ENCODE data around the gene MDK. TPM values are rescaled to one million over a fixed set of nuclear protein-coding genes. Genes with fewer than 3 reads are reported as not detected.

MDK gene
- total RNA-seq, 1 donor from 2014 or later = 604 TPM

DNA sequence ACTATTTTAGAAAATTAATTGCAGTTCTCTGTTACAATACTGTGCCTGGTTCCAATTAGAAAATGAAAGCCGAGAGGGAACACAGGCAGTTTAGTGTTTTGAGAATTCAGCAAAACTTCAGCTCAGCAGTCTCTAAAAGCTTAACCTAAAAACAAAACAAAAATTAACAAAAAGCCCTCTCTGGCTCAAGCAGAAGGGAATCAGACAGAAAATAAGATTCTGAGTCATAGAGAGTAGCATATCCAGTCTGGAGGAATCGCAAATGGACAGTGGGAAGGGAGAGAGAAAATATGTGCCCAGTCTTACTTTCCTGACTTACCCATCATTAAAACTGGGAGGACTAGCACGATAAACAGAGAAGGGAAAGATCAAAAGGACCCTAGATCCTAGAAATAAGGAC is 48.2 kb downstream of the MDK start:
- DNase-seq (ENCODE audit: low read depth) = no peak
- H3K4me3 ChIP-seq (ENCODE audit: low read depth, low read length) = no peak overlapping the region
- TF ChIP-seq, protein P1, sequence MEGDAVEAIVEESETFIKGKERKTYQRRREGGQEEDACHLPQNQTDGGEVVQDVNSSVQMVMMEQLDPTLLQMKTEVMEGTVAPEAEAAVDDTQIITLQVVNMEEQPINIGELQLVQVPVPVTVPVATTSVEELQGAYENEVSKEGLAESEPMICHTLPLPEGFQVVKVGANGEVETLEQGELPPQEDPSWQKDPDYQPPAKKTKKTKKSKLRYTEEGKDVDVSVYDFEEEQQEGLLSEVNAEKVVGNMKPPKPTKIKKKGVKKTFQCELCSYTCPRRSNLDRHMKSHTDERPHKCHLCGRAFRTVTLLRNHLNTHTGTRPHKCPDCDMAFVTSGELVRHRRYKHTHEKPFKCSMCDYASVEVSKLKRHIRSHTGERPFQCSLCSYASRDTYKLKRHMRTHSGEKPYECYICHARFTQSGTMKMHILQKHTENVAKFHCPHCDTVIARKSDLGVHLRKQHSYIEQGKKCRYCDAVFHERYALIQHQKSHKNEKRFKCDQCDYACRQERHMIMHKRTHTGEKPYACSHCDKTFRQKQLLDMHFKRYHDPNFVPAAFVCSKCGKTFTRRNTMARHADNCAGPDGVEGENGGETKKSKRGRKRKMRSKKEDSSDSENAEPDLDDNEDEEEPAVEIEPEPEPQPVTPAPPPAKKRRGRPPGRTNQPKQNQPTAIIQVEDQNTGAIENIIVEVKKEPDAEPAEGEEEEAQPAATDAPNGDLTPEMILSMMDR (conservative IDR thresholded peaks at IDR 0.05; ENCODE audit: low read depth, low read length) = no peak

DNA sequence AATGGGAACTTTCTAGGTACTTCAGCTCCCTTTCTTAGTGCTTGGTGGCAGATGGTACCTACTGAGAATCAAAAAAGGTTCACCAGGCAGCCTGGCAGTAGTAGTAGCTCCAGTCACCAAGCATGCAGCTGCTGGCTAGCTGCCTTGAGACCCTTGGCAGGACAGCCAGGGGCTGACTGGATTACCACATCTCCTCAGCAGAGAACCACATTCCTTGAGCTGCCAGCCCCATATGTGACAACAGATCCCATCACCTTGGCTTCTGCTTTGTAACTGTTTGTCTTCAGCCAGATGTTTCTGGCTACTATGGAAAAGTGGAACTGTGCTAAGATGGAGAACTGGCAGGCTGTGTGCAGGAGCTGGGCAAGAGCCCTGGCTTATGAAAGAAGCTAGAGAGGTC is 49.7 kb downstream of the MDK start:
- no peak overlapping the region for H3K4me3 ChIP-seq (ENCODE audit: low read depth, low read length)
- DNase-seq (ENCODE audit: low read depth) = no peak
- TF ChIP-seq, protein P1 (conservative IDR thresholded peaks at IDR 0.05; ENCODE audit: low read depth, low read length) = no peak

Other genes with a start within 250 kb of the MDK start
- 0.29 and 2.4 TPM in 2 replicates for gene CREB3L1, start 104.0 kb upstream of the MDK start, total RNA-seq
- gene DGKZ, start 34.2 kb upstream of the MDK start, total RNA-seq = 41.1 and 82.2 TPM in 2 replicates
- not detected in 2 replicates for gene CHRM4, start 10.1 kb downstream of the MDK start, total RNA-seq
- gene AMBRA1, start 212.4 kb downstream of the MDK start, total RNA-seq = 15.3 and 21.0 TPM in 2 replicates
- gene HARBI1, start 235.6 kb downstream of the MDK start, total RNA-seq = 1.6 and 3.3 TPM in 2 replicates
- 45.1 and 52.9 TPM in 2 replicates for gene ATG13, start 235.9 kb downstream of the MDK start, total RNA-seq

Data from epithelial cell of proximal tubule (primary cell).